Upper lobe of left lung (tissue), 4 donors: Measurements from ENCODE around the gene XYLT1.

Experiments used
- EP300 ChIP-seq, 4 donors: sonication (generic); formaldehyde crosslinking; IDR thresholded peaks; one replicate each; pipeline ENCODE4 v1.5.1; 2017; ENCODE audit warnings: antibody characterized with exemption in 4 of 4, control low read depth in 2 of 4
- POLR2A ChIP-seq, 4 donors: fragments of 450-650 bp; IDR thresholded peaks; one replicate each; pipeline ENCODE4 v1.5.1; 2016 to 2017; ENCODE audit warnings: antibody characterized with exemption in 4 of 4, mild to moderate bottlenecking in 2 of 4
- POLR2AphosphoS5 ChIP-seq, 2 donors: sonication (generic); formaldehyde crosslinking; IDR thresholded peaks; one replicate each; pipeline ENCODE4 v1.5.1; 2017; ENCODE audit warnings: antibody characterized with exemption in 2 of 2
- TF ChIP-seq, protein P1 (sequence below), 6 experiments: fragments of 450-650 bp in 4 of 6; fragments of 200-600 bp in 2 of 6; sonication (generic) in 2 of 6; IDR thresholded peaks; one replicate each; pipeline ENCODE4 v1.5.1; 2016 to 2019; ENCODE audit warnings: antibody characterized with exemption in 6 of 6

DNA sequence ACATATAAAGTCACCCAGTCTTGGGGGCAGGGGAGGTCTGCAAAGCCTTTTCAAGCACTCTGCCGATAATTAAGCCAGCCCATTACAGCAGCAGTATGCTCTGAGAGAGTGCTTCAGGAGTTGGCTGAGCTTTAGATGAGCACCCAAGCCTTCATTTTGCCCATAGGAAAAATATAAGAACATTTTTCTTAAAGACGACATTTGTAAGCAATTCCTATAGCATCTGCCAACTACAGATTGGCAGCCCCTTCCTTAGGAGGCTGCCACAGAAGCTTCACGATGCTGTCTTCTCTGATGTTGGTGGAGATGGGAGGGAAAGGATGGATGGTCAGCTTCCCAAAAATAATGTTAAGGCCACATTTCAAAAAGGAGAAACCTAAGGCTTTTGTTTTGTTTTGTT lies 367.5 kb downstream of the XYLT1 start:
- TF ChIP-seq POLR2A (IDR thresholded peaks at IDR 0.05): no peak
- TF ChIP-seq, protein P1, sequence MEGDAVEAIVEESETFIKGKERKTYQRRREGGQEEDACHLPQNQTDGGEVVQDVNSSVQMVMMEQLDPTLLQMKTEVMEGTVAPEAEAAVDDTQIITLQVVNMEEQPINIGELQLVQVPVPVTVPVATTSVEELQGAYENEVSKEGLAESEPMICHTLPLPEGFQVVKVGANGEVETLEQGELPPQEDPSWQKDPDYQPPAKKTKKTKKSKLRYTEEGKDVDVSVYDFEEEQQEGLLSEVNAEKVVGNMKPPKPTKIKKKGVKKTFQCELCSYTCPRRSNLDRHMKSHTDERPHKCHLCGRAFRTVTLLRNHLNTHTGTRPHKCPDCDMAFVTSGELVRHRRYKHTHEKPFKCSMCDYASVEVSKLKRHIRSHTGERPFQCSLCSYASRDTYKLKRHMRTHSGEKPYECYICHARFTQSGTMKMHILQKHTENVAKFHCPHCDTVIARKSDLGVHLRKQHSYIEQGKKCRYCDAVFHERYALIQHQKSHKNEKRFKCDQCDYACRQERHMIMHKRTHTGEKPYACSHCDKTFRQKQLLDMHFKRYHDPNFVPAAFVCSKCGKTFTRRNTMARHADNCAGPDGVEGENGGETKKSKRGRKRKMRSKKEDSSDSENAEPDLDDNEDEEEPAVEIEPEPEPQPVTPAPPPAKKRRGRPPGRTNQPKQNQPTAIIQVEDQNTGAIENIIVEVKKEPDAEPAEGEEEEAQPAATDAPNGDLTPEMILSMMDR (IDR thresholded peaks at IDR 0.05): no peak
- TF ChIP-seq EP300 (IDR thresholded peaks at IDR 0.05): no peak
- no peak for TF ChIP-seq POLR2AphosphoS5 (IDR thresholded peaks at IDR 0.05)
